HG02840 (cell line): ENCODE measurements around the gene SOCS3.
"Not testable (repeated sequence)": the region's sequence is repeated elsewhere in the genome, so short reads cannot be mapped to it uniquely, and the experiment has no call there.

Source experiments
- ATAC-seq: cut with Tn5 transposase; IDR thresholded peaks from one replicate; pipeline ENCODE4 v1.9.1; 2021; ENCODE audit warnings: mild to moderate bottlenecking, moderate library complexity, moderate number of reproducible peaks; ENCODE audit not compliant: unreplicated experiment, low FRiP score

Gene SOCS3

GRCh38 chr17:78314683-78315354, 45.1 kb downstream of the SOCS3 start:
- ATAC-seq, result no peak

DNA sequence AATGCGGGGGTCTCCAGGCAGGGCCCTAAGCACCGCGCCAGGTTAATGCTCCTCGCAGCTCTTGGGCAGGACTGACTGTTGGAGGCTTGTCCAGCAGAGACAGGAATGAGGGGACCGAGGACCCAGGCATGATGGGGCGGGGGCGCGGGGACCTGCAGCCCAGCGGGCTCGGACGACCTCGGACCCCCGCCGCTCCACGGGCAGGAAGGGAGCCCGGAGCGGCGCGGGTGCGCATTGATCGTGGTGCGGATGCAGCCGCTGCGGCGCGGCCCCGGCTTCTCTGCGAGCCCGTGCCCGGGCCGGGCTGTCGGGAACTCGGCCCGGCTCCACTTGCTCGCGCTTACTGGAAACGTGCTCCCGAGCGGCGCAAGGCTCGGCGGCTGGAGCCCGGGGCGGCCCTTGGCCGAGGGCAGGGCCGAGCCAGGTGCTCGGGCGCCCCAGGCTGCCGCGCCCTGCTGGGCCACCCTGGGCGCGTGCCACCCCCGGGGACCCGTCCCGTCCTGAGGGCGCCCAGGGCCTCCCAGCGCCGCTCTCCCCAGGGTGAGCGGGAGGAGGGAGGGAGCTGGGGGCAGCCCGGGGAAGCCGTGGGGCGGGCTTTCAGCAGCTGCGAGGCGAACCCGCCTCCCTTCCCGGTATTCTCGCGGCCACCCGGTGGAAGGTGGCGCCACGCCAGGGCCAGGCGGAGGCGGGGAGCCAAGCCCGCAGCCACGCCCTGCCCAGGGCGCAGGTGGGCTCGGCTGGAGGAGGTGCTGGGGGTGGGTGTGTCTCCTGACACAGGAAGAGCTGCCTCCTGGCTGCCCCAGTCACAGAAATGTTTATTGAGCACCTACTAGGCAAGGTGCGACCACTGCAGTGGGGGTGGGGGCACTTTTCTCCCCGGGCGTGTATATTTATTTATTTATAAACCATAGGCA, 45.9 kb downstream of the SOCS3 start:
- no peak for ATAC-seq

- ATAC-seq, result not testable (repeated sequence)
Observed at GRCh38 chr17:78309659-78310255, 50.1 kb downstream of the SOCS3 start.

DNA sequence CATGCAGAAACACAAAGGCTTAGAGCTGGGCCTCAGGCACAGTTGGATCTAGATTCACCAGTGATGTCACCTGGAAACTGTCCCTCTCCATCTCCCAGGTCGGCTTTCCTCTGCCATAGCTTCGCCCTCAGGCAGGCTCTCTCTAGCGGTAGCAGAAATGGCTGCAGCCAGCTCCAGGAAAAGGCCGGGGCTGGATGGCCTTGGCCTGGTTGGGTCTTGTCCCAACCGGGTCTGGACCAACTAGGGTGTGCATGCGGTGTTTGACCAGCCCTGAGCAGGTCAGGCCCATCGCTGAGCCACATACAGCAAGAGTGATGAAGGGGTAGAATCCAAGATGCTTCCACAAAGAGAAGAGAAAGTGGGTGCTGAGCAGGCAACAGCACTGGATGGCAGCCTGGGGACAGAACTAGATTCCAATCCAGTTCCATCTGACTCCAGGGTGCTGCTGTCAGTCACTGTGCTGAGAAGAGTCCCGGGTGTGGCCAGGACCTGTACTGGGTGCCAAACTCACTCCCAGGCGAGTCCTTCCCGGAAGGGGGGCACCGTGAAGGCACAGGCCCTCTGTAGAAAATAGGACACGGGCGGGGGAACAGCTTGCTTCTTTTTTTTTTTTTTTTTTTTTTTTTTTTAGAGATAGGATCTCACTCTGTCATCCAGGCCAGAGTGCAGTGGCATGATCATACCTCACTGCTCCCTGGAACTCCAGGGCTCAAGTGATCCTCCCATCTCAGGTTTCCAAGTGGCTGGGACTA, 51.8 kb downstream of the SOCS3 start:
- ATAC-seq, result no peak

DNA sequence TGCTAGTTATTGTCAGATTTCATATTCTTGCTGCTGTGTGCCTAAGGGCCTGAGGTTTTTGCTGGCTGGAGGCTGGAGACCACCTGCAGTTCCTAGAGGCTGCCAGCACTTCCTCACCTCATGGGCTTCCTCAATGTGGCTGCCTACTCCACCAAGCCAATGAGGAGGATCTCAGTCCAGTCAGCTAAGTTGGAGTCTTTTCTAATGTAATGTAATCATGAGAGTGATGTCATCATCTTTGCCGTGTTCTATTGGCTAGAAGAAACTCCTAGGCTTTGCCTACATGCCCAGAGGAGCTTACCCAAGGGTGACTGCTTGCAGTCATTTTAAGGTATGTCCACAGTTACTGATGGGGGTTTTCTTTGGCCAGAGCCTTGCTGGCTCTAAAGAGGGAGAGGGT, 53.0 kb downstream of the SOCS3 start:
- ATAC-seq, result no peak
